ENCODE results near the gene PPFIA4.
"Not testable (repeated sequence)": the region's sequence is repeated elsewhere in the genome, so short reads cannot be mapped to it uniquely, and the experiment has no call there.

The PPFIA4 gene

DNA sequence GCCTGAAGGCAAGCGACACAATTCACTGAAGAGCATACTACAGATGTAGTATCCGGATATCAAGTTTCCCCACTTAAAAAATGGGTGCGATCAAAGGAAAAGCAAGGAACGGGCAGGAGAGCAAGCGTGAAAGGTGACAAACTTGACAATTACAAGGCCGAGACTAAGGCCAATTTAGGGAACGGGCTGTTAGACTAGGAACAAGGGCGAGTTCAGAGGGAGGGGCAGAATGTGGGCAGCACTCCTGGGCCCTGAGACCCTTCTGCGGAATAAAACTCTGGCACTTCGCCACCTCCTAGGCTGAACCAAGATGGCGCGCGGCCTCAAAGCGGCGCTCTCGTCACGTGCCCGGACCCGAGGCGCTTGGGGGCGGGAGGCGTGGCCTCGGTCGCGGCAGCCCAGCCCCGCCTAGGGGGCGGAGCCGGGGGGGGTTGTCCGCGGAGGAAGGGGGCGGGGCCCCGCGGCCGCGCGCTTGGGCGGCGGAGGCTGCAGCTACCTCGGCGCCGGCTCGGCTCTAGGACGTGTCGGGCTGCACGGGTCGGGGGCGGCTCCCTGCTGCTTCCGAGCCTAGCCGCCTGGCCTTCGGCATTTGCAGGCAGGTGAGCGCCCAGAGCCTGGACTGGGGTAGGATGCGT is at the start of gene PPFIA4:
TSS of gene PPFIA4 (plus strand) at position 461 of the 635 bp plus-strand sequence. CDS start 12,518 bp downstream, outside the sequence.
- DNase-seq (ENCODE audit: low read depth, low spot score), result peak; percentile 71

GRCh38 chr1:202976633-202977032 is 49.7 kb upstream of the PPFIA4 start:
- DNase-seq (ENCODE audit: low read depth, low spot score), result no peak

- no peak for DNase-seq (ENCODE audit: low read depth, low spot score)
Observed at GRCh38 chr1:202979459-202979858, 46.8 kb upstream of the PPFIA4 start.

GRCh38 chr1:202981939-202982338 is 44.4 kb upstream of the PPFIA4 start:
- no peak for DNase-seq (ENCODE audit: low read depth, low spot score)

- DNase-seq (ENCODE audit: low read depth, low spot score), result no peak
Observed at GRCh38 chr1:202982715-202983430, 43.4 kb upstream of the PPFIA4 start.

GRCh38 chr1:202986120-202986519 is 40.2 kb upstream of the PPFIA4 start:
- DNase-seq (ENCODE audit: low read depth, low spot score), result not testable (repeated sequence)

DNA sequence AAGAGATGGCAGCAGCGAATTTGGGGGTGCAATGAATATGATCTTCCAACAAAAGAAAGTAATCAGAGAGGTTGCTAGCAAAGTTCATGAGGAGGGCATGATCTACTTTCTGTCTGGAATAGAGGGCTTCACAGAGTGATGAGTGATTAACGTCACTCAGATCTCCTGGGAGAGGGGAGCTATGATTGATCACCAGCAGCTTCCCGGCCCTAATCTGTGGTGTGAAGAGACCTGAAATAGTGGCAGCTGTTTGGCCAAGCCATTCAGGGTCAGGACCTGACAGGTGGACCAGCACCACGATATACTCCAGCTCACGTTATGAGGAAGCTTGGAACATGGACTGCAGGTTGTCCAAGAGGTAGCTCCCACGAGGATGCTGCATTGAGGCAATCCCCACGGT is 39.0 kb upstream of the PPFIA4 start:
- no peak for DNase-seq (ENCODE audit: low read depth, low spot score)

DNA sequence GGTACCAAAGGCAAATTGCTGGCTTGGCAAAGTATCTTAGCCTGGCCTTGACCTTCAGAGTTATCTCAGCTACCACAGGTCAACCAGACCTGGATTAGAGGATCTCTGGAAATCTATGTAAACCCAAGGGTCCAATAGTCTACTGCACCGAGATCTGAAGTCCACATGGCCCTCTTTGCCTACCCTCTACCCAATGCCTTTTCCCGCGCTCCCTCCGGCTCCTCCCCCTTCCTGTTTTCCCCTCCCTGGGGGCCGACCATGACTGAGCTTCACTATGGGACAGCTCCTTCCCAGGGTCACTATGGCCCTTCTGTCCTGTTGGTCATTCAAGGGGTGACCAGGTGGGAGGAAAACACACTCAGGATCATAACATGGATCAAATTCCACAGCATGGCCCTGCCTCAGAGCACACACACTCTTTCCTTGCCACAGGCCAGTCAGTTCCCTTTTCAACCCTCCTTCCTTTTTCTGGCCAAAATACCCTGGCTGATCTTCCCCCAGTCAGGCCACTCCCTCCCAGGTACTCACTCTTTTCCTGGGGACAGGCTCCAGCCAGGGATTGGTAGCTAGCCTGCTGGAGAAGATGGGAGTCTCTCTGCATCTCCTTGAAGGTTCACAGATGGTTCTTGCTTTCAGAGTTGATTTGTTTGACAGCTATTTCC is 38.2 kb upstream of the PPFIA4 start:
- no peak for DNase-seq (ENCODE audit: low read depth, low spot score)

GRCh38 chr1:202989879-202990278 is 36.4 kb upstream of the PPFIA4 start:
- no peak for DNase-seq (ENCODE audit: low read depth, low spot score)

- DNase-seq (ENCODE audit: low read depth, low spot score), result no peak
Observed at GRCh38 chr1:202991112-202991511, 35.2 kb upstream of the PPFIA4 start.

GRCh38 chr1:202994756-202995155 is 31.5 kb upstream of the PPFIA4 start:
- DNase-seq (ENCODE audit: low read depth, low spot score), result no peak

DNA sequence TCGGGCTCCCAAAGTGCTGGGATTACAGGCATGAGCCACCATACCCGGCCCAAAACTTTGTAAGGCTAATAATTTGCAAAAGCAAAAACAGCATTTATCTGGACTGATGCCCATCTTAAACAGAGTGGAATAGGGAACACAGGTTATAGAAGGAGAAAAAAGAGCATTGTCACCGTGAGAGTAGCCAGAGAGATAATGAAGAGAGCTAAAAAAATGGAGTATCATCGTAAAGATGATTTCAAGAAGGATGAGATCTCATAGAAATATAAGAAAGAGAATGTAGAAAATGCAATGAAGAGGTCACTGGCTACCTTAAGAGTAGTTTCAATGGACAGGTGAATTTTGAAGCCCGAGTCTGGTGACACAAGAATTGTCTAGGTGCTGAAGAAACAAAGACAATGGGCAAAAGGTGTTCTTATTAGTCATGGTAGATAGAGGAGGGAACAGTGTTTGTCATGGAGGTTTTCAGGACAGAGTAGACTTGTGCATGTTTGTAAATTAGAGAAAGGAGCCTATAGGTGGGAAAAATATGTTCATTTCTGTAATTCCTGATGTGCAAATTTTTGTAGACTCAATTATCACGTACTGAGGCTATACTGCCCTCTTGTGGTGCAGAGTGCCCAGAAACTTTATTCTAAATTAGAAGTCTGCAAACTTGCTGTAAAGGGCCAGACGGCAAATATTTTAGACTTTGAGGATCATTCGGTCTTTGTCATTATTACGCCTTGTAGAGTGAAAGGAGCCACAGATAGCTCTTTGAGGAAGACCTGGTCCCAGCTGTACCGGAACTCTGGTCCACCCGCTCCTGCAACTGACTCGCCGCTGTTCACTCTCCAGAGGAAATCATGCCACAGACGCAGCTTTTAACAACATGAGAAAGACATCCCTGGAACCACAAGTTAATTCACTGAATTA is 27.2 kb upstream of the PPFIA4 start:
- DNase-seq (ENCODE audit: low read depth, low spot score), result peak; percentile 32

- no peak for DNase-seq (ENCODE audit: low read depth, low spot score)
Observed at GRCh38 chr1:203000217-203000944, 25.9 kb upstream of the PPFIA4 start.

DNA sequence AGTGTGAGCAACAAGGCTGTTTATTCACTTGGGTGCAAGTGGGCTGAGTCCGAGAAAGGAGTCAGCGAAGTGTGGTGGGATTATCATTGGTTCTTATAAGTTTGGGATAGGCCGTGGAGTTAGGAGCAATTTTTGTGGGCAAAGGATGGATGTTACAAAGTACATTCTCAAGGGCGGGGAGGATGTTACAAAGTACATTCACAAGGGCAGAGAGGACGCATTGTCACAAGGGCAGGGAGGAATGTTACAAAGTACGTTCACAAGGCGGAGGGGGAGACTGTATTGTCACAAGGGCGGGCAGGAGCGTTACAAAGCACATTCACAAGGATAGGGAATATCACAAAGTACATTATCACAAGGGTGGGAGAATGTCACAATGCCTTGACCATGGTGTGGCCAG is 24.3 kb upstream of the PPFIA4 start:
- no peak for DNase-seq (ENCODE audit: low read depth, low spot score)

GRCh38 chr1:203002951-203003350 is 23.3 kb upstream of the PPFIA4 start:
- no peak for DNase-seq (ENCODE audit: low read depth, low spot score)

DNA sequence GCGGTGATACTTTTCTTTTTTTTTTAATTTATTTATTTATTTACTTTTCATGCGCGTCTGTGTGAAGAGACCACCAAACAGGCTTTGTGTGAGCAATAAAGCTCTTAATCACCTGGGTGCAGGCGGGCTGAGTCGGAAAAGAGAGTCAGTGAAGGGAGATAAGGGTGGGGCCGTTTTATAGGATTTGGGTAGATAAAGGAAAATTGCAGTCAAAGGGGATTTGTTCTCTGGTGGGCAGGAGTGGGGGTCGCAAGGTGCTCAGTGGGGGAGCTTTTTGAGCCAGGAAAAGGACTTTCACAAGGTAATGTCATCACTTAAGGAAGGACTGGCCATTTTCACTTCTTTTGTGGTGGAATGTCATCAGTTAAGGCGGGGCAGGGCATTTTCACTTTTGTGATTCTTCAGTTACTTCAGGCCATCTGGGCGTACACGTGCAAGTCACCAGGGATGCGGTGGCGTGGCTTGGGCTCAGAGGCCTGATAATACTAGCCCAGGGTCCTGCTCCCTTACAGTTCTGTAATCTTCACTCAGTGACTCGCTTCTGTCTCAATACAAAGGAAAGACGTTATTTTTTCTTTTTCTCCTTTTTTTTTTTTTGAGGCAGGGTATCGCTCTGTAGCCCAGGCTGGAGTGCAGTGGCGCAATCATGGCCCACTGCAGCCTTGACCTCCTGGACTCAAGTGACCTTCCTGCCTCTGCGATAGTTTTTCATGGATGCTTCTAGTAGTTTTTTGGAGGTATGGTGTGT is 20.7 kb upstream of the PPFIA4 start:
- DNase-seq (ENCODE audit: low read depth, low spot score), result not testable (repeated sequence)

DNA sequence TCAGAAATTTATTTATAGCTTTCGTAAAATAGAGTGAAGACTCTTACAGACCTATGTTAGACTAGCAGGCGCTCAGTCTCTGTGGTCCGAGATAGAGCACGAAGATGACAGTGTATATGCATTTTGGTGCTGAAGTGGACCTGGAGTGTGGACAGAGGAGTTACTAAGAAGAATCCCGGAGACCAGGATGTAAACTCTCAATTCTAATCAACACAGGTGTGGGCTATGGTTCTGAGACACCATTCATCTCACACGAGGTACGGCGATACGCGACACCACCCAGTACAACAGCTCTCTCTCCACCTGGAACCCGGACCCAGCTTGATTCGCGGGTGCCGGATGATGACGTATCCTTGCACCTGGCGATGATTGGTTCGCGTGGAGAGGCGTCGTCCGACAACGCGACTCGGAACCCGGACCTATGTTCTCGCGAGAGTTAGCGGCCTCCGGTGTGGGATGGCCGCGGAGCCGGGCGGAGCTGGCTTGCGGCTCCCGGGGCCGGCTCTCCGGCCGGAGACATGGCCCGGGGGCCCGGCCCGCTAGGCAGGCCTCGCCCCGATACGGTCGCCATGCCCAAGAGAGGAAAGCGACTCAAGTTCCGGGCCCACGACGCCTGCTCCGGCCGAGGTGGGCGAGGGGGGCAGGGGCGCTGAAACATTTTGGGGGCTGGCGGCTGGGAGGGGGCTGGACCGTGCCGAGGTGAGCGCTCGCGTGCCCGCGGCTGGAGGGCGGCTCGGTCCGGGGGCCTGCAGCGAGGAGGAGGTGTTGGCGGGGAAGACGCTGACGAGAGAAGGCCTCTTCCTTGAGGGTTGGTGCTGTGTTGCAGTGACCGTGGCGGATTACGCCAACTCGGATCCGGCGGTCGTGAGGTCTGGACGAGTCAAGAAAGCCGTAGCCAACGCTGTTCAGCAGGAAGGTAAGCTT is 19.1 kb upstream of the PPFIA4 start, which contains the start of gene TMEM183A:
TSS of gene TMEM183A (plus strand) at position 427 of the 924 bp plus-strand sequence. CDS start at position 519, 92 bp downstream.
- DNase-seq (ENCODE audit: low read depth, low spot score), result peak; percentile 88

GRCh38 chr1:203009185-203009584 is 17.1 kb upstream of the PPFIA4 start:
- DNase-seq (ENCODE audit: low read depth, low spot score), result no peak

DNA sequence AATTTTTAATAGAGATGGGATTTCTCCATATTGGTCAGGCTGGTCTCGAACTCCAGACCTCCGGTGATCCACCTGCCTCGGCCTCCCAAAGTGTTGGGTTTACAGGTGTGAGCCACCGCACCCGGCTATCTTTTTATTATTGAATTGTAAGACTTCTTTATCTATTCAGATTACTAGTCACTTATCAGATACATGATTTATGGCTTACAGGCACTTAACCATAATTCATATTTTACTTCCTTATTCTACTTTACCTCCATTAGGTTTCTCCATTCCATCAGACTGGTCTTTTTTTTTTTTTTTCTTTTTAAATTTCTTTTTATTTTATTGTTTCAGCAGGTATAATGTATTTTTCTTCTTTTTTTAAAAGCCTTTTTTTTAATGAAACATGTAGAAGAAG is 14.7 kb upstream of the PPFIA4 start:
- no peak for DNase-seq (ENCODE audit: low read depth, low spot score)

All from activated naive CD8-positive, alpha-beta T cell treated with anti-CD3 and anti-CD28 coated beads, Interleukin-2, amount 50 U/mL, for 16 hours (primary cell).